Raji (cell line): ENCODE data around the gene THAP8.

ENCODE experiments used
- POLR2A ChIP-seq: IDR thresholded peaks from 2 replicates; pipeline ENCODE4 v1.6.1; 2011; ENCODE audit warnings: low read depth, low read length, control low read depth; ENCODE audit not compliant: insufficient read depth

THAP8 gene

DNA sequence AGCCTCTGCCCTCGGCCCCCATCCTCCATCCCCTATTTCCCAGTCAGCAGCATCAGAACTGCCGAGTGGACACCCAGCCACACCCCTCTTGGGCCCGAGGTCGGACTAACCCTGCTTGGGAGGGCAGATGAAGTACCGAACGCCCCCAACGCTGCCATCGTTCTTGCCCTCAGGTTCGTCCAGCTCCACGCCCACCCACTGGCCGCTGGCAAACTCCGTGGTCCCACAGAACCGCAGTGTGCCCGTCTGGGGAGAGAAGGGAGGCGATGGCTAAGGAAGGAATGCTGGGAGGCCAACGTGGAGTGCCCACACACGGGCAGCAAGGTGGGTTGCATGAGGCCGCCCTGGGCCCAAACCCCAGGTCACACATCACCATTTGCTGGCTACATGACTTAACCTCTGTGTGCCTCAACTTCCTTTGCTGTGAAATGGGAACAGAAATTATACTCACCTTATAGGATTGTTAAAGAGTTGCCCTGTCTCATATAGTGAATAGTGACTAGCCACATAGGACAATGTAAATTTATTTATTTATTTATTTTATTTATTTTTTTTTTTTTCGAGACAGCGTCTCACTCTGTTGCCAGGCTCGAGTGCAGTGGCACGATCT, 34.9 kb downstream of the THAP8 start:
- TF ChIP-seq POLR2A, result no peak

DNA sequence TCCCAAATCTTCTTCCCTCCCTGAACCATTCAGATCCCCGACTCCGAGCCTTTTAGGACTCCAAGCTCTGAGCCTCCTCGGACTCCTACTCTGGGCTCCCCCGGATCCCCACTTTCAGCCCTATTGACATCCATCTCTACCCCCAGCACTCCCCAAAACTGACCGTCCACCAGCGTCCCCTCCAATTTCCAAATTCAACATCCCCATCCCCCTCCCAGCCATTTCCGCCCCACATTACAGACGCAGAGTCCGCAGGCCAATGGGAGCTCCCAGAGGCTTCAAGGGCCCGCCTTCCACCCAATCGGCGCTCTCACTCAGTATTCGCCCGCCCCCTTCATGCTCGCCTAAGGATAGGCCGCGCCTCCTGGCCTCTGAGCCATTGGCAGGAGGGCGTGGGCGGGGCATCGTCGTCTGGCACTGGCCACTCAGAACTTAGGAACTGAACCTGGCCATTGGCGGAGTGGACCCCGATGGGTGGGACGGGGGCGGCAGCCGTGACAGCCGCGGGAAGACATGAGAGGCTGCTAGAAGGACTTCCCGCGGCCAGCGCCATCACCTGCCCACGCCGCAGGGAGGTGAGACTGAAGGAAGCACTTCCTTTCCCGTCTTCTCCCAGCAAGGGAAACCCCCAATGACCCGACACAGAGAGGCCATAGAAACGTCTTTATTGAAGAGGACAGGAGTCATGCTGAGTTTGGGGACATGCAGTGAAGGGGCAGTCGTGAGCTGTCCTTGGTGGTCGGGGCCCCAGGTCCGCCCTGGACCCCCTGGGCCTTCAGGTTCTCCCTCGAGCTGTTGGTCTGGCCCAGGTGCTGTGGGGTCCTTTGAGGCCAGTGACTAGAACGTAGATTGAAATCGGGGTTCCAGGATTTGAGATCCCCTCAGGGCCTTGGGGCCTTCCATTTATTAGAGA, 39.8 kb downstream of the THAP8 start, which contains the start of gene ALKBH6:
Gene ALKBH6 (minus strand): TSS at position 202 of the 913 bp plus-strand sequence. CDS start 816 bp downstream, outside the sequence.
- peak; percentile 78 for TF ChIP-seq POLR2A

DNA sequence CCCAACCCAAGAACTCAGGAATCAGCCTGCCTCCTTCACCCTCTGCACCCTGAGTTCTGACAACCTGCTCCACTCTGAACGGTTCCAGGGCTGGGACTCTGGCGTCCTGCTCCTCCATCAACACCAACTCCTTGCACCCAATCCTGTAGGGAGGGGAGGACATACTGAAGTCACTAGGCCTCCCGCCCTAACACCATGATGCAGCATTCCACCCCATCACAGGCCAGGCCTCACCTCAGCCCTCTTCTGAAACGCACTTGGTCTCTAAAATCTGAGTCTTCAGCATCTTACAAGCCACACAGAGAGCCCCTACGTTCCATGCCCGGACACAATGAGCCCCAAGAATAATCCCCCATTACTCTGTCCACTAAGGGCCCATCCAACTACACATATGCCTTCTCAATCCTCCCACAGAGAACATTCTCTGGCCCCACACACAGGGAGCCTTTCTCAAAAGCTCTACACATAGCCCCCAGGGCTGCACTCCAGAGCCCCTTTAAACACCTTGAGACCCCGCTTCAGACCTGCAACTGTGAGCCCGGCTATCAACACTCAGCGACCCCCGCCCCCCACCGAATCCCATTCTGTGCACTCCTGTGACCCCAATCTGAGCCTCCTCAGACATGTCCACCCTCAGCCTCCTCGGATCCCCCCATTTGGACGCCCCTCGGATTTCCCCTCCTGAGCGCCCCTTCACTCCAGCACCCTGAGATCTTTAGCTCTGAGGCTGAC, 40.6 kb downstream of the THAP8 start:
- TF ChIP-seq POLR2A, result no peak

DNA sequence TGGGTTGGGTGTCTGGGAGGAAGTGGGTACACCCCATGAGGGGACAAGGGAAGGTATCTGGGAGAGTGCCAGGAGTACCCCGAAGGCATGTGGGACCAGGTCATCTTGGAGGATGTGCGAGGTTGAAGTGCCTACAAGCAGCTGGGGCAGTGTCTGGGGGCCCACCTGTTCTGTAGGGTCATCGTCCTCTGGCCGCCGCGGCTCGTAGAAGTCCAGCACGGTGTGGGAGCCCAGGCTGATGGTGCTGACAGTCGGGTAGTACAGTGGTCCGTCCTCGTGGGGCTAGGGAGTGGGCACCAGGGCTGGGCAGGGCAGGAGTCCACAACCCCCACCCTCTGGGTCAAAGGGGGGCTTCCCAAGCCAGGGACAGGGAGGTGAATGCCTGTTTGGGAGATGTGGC, 43.7 kb downstream of the THAP8 start:
- no peak for TF ChIP-seq POLR2A

DNA sequence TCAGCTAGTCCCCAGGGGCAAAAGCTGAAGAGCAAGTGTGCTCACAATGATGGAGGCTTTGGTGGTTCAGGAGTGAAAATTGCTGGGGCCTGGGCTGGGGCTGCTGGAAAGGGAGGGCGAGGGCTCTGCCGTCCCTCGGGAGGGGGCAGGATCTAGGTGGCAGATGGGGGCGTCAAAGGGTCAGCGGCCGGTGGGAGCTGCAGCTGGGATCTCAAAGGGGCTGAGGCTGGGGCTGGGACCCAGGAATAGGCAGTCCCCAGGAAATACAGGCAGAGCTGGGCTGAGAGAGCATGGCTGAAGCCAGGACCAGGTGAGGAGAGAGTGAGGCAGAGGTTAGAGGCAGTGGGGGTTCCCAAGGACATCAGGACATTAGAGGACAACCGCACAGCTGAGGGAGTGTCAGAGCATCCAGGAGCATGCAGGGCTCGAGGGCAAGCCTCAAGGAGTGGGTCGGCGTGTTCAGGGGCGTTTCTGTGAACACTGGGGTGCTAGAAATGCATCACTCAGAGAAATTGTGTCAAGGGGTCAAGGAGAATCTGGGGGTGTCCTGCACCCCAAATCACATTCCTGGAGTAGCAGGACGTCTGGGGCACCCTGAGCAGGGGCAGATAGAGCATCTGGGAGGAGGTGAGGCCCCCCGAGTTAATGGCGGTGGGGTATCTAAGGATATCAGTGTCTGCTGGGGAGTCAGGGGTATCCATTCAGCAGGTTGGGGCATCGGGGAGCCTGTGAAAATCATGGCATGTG, 44.3 kb downstream of the THAP8 start:
- TF ChIP-seq POLR2A, result no peak

DNA sequence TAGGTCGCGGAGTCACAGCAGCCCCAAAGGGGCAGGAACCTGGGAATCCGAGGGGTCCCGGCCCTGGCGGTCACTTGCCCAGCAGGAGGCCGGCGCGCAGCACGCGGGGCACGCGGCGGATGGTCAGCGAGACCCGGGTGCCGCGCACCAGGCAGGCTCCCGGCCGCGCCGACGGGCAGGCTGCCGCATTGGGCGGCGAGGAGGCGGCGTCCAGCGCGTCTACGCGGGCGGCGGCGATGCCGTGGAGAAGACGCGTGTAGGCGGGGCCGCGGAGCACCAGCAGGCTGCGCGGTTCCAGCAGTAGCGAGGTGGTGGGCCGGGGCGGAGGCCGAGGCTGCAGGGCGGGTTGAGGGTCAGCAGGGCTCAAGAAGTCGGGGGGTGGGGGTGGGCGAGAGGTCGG, 44.9 kb downstream of the THAP8 start:
- TF ChIP-seq POLR2A, result no peak

DNA sequence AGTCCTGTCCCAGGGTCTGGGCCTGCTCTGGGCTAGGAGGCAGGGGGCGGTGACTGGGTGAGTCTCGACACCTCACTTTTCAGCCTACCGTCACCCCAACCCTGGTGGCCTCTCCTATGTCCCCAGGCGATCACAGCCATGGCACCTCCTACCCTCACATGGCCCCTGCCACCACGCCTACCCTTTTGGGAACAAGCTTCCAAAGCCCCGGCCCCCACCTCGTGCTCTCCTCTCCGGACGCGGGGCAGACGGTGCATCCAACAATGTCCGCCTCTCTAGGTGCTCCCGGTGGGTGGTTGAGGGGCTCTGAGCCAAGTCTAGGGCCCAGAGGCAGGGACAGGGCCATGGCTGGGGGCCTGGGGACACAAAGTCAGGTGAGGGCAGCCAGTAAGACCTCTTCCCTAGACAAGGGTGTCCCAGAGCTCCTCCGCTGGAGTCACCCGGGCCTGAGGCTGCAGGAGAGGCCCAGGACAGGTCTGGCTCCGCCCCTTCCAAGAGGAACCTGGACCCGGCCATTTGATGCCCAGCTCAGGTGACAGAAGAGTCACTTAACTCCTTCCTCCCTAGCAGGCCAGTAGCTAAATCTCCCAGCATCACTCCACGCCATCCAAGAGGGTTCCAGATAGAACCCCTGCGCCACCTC, 45.6 kb downstream of the THAP8 start, which contains the start of gene SYNE4:
Gene SYNE4 (minus strand): TSS at position 478 of the 643 bp plus-strand sequence. CDS start 132 bp downstream, at position 346.
- TF ChIP-seq POLR2A, result no peak

DNA sequence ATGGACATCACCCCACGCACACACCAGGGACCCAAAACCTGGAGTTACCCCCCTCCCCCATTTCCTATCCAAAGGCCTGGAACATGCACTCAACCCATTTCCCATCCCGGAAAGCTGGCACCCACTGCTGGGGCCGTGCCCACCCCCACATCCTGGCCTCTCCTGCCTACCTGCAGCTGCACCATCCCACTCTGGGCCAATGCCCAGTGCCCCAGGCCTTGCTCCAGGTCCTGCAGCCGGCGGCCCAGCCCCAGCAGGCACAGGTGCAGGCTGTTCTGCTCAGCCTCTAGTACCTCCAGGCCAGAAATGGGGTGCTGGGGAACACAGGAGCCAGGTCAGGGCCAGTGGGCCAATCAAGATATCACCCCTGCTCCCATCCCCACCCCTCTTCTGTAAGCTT, 47.1 kb downstream of the THAP8 start:
- TF ChIP-seq POLR2A, result no peak

DNA sequence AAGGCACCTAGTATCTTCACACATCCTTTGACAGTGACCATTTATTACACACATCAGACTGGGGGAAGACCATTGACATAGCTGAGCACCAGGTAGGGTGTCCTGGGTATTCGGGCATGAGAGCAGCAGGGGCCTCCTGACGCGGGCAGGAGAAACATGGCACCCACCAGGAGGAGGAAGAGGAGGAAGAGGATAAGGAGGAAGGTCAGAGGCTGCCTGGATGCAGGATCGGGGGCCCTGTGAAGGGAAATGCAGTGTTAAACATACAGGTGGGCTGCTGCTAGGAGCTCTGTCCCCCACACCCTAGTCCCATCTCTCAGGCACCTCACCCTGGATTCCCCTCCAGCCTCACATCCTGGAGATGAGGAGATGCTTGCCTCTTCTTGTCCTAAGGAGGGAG, 50.8 kb downstream of the THAP8 start:
- no peak for TF ChIP-seq POLR2A

DNA sequence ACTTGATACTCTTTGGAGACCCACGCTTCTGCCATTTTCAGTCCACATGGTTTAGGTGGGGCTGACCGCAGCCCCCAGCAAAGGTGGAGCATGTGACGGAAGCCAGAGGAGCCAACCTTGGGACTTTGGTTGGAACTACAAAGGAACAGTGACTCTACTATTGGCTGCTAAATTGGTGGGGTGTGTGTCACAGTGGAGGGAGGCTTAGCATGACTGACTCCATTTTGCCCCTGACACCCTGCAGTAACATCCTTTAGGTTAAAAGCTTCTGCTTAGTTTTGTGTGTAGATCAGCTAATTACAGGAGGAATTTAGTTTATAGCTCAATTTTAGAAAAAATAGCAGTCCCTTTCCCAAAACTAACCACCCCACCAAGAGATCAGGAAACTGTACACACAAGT, 52.5 kb downstream of the THAP8 start:
- no peak for TF ChIP-seq POLR2A

DNA sequence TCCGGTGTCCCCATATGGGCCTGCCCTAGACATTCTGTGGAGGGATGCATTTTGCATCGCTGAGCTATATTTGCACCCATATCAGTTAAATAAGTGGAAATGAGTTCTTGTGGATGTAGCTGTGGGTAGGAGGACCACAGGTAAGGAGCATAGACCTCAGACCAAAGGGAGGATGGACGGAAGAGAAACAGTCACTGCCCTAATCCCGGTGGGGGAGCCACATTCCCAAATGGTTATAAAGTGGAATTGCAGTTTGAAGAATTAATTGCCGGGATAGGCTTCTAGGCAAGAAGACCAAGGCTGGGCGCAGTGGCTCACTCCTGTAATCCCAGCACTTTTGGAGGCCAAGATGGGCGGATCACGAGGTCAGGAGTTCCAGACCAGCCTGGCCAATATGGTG, 57.3 kb downstream of the THAP8 start:
- no peak for TF ChIP-seq POLR2A

DNA sequence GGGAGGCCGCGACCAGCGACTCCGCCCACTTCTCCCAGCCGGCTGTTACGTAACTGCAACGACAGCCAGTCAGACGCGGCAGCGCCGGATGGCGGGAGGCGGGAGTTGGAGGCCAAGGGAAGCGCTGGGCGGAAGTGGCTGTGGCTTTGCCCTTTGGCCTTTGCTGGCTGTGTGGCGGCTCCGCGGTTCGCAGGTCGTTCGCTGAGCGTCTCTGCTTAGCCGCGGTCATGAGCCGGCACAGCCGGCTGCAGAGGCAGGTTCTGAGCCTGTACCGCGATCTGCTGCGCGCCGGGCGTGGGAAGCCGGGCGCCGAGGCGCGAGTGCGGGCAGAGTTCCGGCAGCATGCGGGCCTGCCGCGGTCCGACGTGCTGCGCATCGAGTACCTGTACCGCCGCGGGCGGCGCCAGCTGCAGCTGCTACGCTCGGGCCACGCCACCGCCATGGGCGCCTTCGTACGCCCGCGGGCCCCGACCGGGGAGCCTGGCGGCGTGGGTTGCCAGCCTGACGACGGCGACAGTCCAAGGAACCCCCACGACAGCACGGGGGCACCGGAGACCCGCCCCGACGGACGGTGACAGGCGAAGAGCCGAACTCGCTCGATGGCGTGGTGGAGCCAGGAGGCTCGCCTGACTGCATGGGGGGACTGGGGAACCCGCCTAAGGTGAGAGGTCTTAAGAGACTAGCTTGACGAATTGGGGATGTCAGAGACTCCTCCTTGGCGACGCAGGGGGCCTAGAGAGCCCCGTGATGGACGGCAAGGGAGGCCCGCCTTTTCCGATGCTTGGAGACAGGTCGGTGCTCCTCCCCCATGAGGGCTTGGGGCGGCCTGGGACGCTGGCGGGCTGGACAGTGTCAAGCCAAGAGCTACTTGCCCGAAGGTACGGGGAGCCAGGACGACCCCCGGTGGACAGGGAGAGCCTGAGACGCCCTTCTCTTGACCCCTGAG, 58.8 kb downstream of the THAP8 start, which contains the start of gene SDHAF1:
Gene SDHAF1 (plus strand): TSS at position 141 of the 946 bp plus-strand sequence. CDS start 87 bp downstream, at position 228.
- TF ChIP-seq POLR2A, result peak; percentile 95
